BJ (cell line): ENCODE results near the gene HEXIM1. TPM values are rescaled to one million over a fixed set of nuclear protein-coding genes. Genes with fewer than 3 reads are reported as not detected.

ENCODE experiments used
- CTCF ChIA-PET: fragments of 350-600 bp; formaldehyde crosslinking; extraction: SDS; loops from one replicate; lab custom pipeline; 2021; ENCODE audit warnings: antibody characterized with exemption, inconsistent platforms; lab: Yijun Ruan, JAX
- POLR2A ChIA-PET: fragments of 300-600 bp; sonication (Branson Sonifier 250); formaldehyde crosslinking; extraction: SDS; loops from one replicate; lab custom pipeline; 2021; ENCODE audit warnings: antibody characterized with exemption; lab: Charles Lee
- DNase-seq: peaks from one replicate; pipeline ENCODE4 v3.0.0-alpha.2; 2011; ENCODE audit warnings: low read depth
- H3K27me3 ChIP-seq: 2 replicates; pipeline ENCODE4 v1.6.0; 2011; ENCODE audit warnings: low read length; ENCODE audit not compliant: control insufficient read depth, insufficient read depth
- H3K36me3 ChIP-seq: 2 replicates; pipeline ENCODE4 v1.5.1; 2011; ENCODE audit warnings: low read length; ENCODE audit not compliant: control insufficient read depth, insufficient read depth
- H3K4me3 ChIP-seq: 2 replicates; pipeline ENCODE4 v1.5.1; 2011; ENCODE audit warnings: low read depth, mild to moderate bottlenecking, control low read depth, low read length
- CTCF ChIP-seq: IDR thresholded peaks from 2 replicates; pipeline ENCODE4 v1.5.1; 2011; ENCODE audit warnings: low read depth, mild to moderate bottlenecking, control low read depth, inconsistent platforms, low read length, moderate library complexity; ENCODE audit not compliant: insufficient read depth
- polyA plus RNA-seq: library from polyadenylated mRNA; depleted of rRNA; stranded (reverse); fragments of >200 nt; gene quantifications from 2 replicates; pipeline ENCODE4 v1.2.3, GENCODE V29; 2011

HEXIM1 gene
- polyA plus RNA-seq, 1 experiment = 16.0 TPM

GRCh38 chr17:45143767-45144198 is 4.5 kb upstream of the HEXIM1 start:
- peak overlapping the region; percentile 38 for H3K4me3 ChIP-seq
- ChIA-PET CTCF (interaction anchor here (0.8 to 1.8 kb wide), 6 partner anchors 8 to 149 kb away, joined by 3 to 39 read pairs (median 4); partner anchors contain the start of gene ACBD4), POLR2A (interaction anchor here (0.6 to 0.8 kb wide), 4 partner anchors 8 to 368 kb away, joined by 3 to 7 read pairs (median 3); partner anchors contain the start of gene ACBD4)
- peak; percentile 56 for DNase-seq
- no peaks in the 10 kb centered on the region for H3K36me3 ChIP-seq
- no peaks in the 10 kb centered on the region for H3K27me3 ChIP-seq
- no peak for TF ChIP-seq CTCF

DNA sequence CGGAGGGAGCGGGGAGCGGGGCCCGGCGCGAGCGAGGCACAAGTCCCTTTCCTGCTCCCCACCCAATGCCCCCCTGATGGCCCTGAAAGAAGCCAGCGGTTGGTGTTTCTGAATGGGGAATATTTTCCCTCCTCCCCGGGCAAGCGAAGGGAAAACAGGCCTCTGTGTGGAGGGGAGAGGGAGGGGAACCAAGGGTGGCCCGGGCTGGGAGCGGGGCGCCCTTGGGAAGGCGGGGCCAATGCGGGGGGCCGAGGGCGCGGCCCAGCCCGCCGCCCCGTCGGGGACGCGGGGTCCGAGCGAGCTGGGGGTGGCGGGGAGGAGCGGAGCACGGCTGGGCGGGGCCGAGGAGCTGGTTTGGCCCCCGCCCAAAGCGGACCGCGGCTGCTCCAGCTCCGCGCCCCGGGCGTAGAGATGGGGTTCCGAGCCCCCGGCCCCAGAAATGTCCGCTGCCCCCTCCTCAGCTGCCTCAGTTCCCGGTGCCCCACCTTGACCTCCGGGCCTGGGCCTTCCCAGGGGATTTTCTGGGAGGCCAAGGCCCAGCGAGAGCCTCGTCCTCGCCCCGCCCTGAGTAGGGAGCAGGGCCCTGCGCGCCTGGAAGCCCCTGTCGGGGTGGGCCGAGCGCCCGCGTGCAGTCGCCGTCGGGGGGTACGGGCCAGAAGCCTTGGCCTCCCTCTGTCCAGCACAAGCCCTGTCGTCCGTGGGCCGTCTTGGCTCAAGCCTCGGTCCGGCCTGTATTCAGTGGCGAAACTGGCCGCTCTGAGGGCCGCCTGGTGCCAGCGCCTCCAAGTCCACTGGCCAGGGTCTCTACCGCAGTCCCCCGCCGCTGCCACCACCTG is 3.9 kb upstream of the HEXIM1 start:
- Histone ChIP-seq H3K4me3 (peak overlapping the region; percentile 38), H3K27me3 (no peaks in the 10 kb centered on the region), H3K36me3 (no peaks in the 10 kb centered on the region)
- TF ChIP-seq CTCF = no peak
- DNase-seq = no peak
- ChIA-PET CTCF (interaction anchor here (0.7 to 1.8 kb wide), 7 partner anchors 9 to 604 kb away, joined by 3 to 39 read pairs (median 3); partner anchors contain the start of gene ACBD4), POLR2A (interaction anchor here (0.5 to 1.8 kb wide), 5 partner anchors 8 to 369 kb away, joined by 3 to 7 read pairs (median 5); no protein-coding TSS in a partner anchor)

DNA sequence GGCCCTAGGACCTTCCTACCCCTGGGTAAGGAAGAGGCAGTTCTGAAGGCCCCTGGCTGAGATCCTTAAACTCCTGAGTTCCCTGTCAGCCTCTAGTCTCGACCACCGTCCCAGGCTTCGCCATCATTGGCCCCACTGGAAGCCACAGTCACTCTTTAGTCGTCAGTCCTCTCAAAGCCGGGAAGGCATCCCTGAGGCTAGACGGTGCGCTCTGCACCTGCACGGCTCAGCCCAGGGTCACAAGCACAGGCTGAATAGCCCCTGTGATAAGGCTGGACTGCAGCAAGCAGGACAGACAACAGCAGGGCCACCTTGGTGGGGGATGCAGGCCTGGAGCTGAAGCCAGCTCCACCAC is 3.3 kb upstream of the HEXIM1 start:
- POLR2A ChIA-PET = interaction anchor here (0.6 to 1.8 kb wide), 2 partner anchors 16 to 224 kb away, joined by 6 to 7 read pairs; no protein-coding TSS in a partner anchor
- CTCF ChIA-PET = interaction anchor here (0.7 to 1.8 kb wide), 2 partner anchors 10 to 605 kb away, joined by 3 to 39 read pairs (median 18); partner anchors contain the start of gene ACBD4
- H3K4me3 ChIP-seq = no peak overlapping the region
- H3K27me3 ChIP-seq = no peaks in the 10 kb centered on the region
- TF ChIP-seq CTCF = no peak
- no peaks in the 10 kb centered on the region; the same call in 1 of the 2 replicates for H3K36me3 ChIP-seq
- DNase-seq = no peak

GRCh38 chr17:45146166-45146565 is 2.1 kb upstream of the HEXIM1 start:
- TF ChIP-seq CTCF = no peak
- Histone ChIP-seq H3K36me3 (no peaks in the 10 kb centered on the region; the same call in 1 of the 2 replicates), H3K4me3 (no peak overlapping the region), H3K27me3 (no peaks in the 10 kb centered on the region)
- no peak for DNase-seq
- CTCF ChIA-PET = interaction anchor here (0.7 to 8.4 kb wide), 3 partner anchors 11 to 55 kb away, joined by 3 to 210 read pairs (median 18); partner anchors contain the start of gene ACBD4
- POLR2A ChIA-PET = no interaction called here

DNA sequence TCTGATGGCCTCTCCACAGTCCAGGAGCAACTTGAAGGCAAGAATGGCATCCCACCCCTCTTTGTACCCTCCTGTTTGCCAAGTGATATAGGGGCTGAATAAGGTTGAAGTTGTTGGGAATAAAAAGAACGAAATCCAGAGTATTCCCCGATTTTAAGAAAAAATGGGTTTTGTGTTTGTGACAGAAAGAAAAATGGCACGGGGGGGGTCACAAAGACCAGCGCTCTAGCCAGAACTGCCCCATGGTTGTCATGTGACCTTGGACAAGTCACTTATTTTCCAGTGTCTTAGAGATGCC is 1.7 kb upstream of the HEXIM1 start:
- Histone ChIP-seq H3K27me3 (no peaks in the 10 kb centered on the region), H3K4me3 (no peak overlapping the region), H3K36me3 (no peaks in the 10 kb centered on the region; the same call in 1 of the 2 replicates)
- ChIA-PET CTCF (interaction anchor here (0.7 to 8.4 kb wide), 3 partner anchors 11 to 55 kb away, joined by 3 to 210 read pairs (median 18); partner anchors contain the start of gene ACBD4), POLR2A (no interaction called here)
- TF ChIP-seq CTCF = no peak
- DNase-seq = no peak
